COLO668 (cell line): ENCODE data around the gene JAKMIP1.
A peak's percentile ranks its signal among the peaks of the same experiment; 100 is the strongest.
"Not testable (repeated sequence)": the region's sequence is repeated elsewhere in the genome, so short reads cannot be mapped to it uniquely, and the experiment has no call there.

ENCODE experiments used
- DNase-seq: peaks from one replicate; lab custom pipeline; 2025; ENCODE audit not compliant: unreplicated experiment; lab: John Stamatoyannopoulos, UW

JAKMIP1 gene

DNA sequence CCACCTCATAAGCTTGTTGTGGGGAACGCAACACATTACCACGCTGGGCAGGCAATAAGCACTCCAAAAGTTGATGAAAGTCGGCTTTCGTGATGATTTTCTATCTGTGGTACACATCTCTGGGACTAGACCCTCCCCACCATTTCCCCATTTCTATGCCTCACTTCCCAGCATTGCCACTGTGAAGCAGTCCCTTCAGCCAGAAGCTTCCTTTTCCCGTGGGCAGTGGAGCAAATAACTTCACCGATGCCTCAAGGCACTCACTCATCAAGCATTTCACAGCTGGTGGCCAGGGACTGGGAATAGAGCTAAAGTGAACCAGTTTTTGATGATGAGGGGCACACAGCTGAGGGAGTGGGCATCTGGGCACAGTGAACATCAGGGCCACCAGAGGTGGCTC lies 201.0 kb downstream of the JAKMIP1 start:
- no peak for DNase-seq

DNA sequence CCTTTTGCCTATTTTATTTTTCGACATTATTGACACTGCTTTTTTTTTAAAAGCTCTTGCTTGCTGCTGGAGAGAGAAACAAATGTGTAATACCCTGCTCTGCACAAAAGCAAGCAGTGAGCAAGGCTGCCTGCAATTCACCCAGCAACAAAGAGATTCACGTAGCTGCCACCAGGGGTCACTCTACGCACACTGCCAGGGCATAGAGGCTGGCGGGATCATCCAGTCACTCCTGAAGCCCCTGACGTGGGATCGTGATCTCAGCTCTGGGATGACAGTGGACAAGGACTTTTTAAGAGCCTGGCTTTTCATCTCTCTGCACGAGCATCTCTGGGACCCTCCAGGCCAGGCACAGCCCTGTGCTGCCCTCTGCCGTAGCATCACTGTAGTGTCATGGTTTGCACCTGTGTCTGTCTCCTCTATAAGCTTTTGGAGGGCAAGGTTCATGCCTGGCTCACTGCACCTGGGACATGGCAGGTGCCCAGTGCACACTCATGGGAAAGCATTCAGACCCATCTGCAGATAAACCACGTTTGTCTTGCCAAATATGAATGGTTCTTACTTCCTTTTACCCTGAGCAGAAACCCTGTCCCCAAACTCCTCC lies 201.9 kb downstream of the JAKMIP1 start:
- peak; percentile 82 for DNase-seq

DNA sequence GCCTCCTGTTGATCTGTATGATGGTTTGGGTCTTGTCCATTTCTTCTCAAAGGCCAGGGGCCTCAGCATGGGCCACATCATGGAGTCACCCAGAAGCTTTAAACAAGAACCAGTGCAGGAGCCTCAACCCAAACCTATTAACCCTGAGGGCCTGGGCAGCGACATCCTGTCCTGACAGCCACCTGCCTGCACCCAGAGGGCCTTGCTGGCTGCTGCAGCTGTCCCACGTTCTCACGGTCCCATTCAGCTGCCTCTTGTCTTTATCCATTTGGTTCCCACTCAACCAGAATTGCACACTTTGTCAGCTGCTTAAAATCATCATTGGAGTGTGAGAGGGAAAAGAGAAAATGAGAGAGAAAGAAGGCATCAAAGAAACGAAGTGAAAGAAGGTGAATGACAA lies 203.7 kb downstream of the JAKMIP1 start:
- peak; percentile 67 for DNase-seq

DNA sequence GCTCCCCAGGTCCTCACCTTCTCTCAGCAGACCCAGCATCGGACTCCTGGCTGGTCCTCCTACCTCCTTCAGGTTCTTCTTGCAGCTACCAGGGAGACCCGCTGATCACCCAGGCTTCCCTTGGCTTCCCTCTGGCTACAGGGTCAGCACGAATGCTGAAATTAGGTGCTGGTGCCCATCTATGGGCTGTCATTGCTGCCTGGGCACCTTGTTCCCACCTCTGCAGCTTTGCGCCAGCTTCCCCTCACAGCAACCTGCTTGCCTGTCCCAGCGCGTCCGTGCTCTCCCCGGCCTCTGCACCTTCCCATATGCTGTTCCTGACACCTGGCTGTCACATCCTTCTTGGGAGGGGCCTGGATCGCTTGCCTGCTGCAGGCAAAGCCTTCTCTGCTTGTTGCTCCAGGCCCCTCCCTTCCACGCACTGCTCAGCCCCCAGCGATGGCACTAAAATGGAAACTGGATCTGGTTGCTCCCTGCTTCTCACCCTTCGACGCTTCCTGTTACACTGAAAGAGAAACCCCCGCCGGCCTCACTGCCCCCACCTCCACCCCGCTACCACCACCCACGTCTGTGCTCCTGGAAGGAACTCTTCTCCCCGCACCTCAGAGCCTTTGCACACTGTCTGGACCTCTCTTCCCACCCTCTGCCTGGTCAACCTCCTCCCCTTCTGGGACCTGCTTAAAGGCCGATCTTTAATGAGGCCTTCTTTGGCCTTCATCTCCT lies 204.3 kb downstream of the JAKMIP1 start:
- peak; percentile 37 for DNase-seq

DNA sequence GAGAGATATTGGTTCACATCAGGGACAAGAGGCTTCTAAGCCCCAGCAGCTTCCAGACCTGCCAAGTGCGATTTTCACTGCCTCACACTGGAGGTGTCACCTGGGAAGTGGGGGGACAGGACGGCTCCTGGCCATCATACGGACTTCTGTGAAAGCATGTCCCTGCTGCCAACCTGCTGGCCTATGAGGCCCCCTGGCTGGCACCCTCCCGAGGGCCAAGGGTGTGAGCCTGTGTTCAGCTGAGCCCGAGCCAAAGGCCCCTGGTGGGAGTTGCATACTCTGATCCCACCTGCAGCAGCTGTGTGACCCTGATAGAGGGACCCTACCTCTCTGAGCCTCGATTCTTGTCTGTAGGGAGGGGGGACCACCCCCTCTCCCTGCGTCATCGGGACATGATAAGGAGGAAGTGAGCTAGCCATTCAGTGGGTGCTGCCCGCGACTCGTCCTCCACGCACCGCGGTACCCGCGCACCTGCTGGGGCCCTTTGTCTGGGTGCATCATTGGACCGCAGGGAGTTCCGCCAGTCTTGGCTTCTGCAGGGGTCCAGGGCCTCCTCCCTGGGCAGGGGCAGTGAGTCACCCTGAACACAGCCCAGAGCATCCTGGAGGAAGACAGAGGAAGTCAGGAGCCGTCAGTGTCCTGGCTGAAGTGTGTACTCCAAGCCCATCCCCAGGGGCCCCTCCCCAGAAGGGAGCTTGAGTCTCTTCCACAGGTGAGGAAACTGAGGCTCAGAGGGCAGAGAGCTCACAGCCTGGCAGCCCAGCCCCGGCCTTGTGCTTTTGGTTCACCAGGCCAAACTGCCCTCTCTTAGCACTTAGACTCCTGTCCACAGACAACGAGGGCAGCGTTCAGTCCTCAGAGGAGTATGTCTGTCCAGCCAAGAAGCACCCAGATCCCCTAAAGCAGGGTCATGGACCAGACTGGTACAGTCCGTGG lies 206.2 kb downstream of the JAKMIP1 start:
- DNase-seq, result peak; percentile 42

DNA sequence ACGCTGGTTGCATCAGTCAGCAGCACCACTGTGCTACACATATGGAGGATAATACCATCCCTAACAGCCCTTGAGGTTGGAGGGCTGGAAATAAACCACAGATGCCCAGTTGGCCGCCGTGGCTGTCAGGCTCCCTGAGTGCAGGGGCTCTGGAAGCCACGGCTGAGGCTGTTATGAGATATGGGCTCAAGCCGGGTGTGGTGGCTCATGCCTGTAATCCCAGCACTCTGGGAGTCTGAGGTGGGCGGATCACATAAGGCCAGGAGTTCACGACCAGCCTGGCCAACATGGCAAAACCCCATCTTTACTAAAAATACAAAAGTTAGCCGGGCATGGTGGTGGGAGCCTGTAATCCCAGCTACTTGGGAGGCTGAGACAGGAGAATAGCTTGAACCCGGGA lies 207.0 kb downstream of the JAKMIP1 start:
- DNase-seq, result not testable (repeated sequence)

DNA sequence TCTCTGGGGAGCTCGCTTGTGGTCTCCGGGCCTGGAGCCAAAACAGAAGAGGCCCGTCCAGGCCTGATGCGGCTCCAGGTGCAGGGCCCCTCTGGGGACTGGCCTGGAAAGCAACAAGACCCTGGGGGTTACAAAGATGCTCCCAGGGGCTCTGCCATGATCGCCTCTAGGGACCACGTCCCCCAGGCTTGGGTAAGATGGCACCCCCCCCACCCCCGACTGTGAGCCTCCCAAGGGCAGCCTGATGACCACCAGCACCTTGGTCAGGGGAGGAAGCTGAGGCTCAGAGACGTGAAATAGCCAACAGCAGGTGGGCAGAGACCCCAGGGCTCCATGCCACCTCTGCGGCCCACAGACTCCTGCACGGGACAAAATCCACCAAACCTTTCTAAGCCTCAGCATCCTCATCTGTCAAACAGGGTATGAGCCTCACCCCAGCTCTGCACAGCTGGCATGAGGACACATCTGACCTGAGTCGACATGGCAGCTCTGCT lies 207.5 kb downstream of the JAKMIP1 start:
- no peak for DNase-seq

DNA sequence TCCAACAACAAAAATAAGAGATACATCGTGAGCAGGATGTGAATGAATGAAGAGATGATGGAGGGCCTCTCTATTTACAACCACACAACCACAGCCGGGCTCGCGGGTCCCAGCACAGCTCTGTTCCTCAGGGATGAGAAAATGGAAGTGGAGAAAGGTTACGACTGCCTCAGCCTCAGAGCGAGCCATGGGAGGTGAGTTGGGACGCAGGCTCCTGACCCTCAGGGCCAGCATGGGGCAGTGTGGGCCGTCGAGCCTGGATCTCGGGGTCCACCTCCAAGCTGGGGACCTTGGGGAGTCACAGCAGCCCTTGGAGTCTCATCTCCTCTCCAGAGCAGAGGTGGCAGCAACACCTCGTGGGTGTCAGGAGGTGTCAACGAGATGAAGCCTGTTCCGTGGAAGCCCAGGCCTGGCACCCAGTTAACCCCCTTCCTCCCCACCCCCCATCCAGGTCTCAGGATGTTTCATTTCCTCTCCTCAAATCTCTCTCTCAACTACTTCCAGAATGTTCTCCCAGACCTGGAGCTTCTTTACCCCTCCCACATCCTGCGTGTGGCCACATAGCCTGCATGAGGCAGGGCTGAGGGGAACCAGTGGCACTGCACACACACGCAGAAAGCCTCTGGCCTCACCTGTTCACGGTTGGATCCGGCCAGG lies 208.1 kb downstream of the JAKMIP1 start:
- peak; percentile 75 for DNase-seq

DNA sequence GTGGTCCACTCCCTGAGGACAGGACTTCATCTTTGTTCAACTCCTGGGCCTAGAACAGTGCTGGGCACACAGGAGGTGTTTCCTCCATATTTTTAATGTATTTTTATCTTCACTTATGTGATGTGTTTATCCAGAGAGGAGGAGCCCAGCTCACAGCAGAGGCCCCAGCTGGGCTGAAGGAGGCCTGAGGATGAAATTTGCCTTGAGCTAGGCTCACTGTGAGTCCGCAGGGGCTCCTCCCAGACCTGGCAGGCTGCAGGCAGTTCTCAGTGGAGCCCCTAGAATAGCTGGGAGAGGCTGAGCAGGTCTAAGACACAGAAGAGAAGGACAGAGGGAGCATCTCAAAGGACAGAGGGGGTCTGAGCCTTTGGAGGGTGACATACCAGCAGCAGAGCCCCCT lies 208.9 kb downstream of the JAKMIP1 start:
- no peak for DNase-seq

DNA sequence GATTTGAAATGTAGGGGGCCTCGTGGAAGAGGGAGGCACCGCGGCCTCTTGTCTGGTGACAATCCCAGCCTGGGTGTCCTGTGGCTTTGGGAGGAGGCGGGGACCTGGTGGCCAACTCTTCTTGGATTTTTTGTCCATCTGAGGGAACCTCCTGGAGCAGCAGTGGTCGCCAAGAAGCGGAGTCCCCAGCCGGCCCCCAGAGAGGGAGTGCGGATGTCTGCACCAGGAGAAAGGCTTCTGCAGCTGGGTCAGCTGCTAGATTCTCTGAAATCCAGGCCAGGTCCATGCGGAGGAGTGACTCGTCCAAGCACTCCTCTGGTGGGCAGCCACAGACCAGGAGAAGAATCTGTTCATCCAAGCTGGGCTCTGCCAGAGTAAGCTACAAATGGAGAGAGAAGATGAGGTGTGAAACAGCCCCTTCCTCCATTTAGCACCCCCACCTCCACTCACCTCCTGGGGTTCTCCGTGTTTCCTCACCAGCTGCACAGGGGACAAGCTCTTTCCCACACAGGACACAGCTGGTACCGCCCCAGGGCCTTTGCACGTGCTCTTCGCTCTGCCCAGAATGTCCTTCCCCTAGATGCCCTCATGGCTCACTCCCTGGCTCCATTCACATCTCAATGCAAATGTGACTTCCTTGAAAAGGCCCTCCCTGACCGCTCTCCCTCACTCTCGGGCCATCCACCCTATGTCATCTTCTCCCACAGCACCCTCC lies 209.7 kb downstream of the JAKMIP1 start:
- no peak for DNase-seq

DNA sequence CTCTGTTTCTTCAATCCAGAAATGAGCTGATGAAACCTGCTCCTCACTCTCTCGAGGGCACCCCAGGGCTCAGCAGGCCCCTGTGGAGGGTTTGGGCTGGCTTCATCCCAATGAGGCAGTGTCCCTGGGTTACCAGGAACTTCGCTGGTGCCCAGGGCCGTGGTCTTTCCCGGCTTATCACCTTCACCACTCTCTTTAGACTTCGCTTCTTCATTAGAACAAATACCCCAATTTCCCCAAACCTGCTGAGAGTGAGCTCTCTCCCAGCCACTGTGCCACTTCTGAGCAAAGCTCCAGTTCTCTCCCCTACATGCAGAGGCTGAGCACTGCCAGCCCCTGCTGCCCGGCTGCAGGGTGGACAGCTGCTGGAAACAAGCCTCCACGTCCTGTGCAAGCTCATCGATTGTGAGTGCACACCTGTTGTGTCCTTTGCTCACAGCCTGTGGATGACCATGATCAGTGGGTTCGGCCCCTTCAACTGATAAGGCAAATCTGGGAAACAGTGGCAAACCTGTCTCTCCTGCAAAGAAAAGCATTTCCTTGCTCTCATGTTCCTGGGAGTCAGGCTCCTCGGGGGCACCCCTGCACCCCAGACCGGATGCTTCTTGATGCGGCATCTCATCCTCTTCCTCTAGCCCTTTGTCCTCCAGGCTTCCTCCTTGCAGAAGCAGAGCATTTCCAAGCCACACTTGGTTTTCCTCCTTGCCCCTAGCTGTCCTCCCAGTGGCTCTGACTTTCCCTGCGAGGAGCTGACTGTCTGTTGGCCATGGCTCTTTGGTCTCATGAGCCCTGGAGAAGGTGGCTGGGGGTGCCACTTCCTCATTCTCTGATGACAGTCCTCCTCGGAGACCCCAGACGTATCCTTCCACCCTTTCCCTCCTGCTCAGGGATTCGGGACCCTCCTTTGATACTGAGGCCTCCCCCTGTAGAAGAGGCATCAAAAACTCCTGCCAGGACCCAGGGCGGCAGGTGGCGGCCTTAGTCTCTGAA lies 210.8 kb downstream of the JAKMIP1 start:
- no peak for DNase-seq

DNA sequence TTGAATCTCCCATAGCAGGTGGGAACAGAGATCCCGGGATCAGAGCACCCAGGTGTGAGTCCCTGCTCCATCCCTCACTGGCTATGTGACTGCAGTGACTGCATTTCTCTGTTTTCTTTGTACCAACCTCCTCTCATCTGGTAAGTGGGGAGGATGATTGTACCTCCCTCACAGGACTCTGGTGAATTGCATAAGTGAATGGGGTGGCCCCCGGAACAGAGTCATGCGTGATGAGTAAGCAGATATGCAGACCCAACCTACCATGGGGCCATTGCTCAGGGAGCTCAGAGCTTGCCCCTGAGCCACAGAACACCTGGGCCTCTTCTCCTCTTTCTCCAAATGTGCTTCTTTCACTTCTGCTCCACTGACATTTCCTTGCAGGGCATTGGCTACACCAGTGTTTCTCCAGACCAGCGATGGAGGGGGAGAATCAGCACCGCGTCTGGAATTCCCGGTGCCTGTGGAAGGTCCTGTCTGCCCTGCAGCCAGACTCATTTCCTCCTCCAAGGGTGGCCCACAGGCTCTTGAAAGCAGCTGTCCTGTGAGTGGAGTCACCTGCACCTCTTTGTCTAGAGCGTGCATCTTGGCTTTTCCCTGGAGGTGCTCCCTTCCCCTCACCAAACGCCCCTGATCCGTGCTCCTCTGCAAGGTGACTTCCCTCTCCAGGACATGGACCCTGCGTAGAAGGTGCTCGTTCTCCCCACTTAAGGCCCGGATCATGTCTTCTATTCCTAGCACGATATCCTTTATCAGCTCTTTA lies 212.1 kb downstream of the JAKMIP1 start:
- no peak for DNase-seq

DNA sequence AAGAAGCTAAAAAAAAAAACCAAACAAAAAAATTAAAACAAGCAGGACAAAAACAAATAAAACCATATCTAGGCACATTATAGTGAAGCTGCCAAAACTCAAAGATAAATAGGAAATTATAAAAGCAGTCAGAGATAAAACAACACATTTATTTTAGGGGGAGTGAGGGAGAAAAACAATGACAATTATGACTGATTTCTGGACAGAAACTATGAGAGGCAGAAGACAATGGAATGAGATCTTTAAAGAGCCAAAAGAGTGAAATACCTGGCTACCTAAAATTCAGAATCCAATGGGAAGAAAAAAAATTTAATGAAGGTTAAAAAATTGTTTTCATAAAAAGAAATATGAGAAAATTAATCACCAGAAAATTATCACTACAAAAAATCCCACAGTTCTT lies 215.5 kb downstream of the JAKMIP1 start:
- no peak for DNase-seq

DNA sequence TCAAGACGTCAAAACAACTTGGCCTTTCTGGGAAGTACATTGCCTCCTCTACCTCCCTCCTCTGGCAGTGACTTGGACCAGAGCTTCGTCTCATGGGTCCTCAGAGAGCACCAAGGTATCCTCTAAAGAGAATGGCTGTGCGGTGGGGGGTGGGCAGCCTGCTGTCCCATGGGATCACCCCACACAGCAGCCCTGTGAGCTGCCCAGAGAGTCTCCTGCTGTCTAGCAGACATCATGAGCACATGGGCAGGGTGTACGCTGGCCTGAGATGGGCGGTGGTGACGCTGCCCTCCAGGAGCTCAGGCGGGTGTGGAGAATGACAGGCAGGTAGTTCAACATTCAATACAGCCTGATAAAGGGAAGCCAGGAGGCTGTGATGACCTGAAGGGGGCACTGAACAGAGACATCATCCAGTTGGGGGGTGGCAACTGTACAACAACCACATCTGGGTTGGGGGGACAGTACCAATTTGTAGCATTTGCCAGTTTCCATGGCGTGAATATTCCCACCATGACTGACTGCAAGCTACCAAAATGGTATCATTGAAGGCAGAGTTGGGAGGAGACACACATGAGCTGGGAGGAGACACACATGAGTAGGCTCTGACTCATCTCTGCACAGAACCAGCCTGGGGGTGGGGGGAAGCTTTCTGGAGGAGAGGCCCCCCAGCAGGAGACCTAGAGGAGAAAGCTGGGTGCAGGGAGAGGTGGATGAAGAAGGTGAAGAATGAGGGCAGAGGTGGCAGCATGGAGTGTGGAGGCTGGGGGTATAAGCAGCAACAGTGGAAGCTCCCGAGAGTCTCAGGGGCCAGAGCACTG lies 218.0 kb downstream of the JAKMIP1 start:
- DNase-seq, result no peak

DNA sequence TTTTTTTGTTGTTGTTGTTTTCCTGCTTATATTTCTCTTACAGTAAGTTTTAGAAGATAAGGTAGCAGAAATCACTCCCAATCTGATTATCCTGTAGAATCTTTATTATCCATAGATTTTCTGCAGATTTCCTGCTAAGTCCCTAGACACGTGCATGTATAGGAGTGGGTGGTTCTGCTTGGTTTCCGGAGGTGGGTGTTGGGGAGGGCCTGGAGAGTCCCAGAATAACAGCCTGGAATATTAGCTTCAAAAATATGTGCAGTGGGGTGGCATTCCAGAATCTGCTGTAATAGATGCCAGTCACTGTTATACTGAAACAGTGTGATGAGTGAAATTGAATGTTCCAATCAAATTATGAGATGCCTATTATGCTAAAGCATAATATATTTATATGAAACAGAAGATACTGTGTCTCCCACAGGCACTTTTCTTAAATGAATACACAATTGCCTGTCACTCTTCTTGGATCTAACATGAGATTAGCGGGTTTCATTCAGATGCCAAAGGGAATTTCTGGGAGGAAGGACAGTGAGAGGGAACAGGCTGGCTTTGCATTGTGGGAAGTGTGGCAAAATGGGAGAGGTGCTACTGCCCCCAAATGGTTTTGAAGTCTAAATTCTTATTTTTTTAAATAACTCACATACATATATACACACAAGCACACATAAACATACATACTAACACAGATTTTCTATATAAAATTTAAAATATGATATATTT lies 219.8 kb downstream of the JAKMIP1 start:
- no peak for DNase-seq

DNA sequence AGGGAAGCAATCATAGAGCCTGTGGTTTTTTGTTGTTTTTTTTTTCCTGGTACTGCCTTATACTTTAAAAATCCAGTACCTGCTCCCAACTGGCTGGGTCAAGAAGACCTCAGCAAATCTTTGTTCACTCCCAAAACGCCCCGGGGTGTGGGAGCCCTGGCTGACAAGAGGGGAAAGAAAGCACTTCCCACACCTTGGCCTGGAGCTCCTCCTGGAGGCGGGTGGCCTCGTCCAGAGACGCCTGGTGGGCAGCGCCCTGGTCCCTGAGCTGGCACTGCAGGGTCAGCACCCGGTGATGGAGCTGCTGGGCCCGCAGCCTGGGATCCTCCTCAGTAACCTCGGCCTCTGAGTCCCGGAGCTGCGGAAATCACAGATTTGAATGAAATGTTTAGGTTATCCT lies 220.4 kb downstream of the JAKMIP1 start:
- DNase-seq, result peak; percentile 85

DNA sequence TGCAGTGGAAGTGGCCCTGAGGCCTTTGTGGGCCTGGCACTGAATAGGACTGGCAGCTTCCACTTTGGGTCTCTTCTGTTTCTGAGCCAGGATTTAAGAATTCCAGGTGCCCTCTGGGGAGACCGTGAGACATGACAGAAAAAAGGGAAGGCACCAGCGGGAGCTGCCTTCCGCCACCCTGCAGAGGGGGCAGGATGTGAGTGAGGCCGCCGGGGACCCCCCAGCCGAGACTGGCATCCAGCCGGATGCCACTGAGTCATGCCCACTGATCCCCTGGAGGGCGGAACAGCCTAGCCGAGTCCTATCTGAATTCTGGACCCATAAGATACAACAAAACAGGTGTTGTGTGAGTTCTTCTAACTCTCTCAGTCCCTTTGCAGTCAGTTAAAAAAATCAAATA lies 223.4 kb downstream of the JAKMIP1 start:
- DNase-seq, result no peak
